22Rv1 (cell line): Measurements from ENCODE around the gene UPF1.

Experiments
- H3K27ac ChIP-seq: fragments of 450-650 bp; 2 replicates; pipeline ENCODE4 v1.5.1; 2017
- ZFX ChIP-seq: fragments of 450-650 bp; IDR thresholded peaks from 2 replicates; pipeline ENCODE4 v1.6.1; 2017; ENCODE audit warnings: antibody characterized with exemption, borderline replicate concordance
- TF ChIP-seq, protein P1 (sequence below): fragments of 450-650 bp; IDR thresholded peaks from 2 replicates; pipeline ENCODE4 v1.5.1; 2017; ENCODE audit warnings: mild to moderate bottlenecking

UPF1 gene

DNA sequence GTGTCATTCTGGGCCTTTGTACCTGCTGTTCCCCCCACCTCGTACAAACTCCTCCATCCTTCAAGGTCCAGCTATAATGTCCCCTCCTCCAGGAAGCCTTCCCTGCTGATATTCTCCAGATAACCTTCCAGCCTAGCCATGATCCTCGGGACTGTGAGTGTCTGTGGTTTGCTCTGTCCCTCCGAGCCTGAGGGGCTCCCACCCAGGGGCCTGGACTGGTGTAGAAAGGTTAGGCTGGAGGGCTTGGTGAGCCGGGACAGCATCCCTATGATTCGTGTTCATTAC lies 37.8 kb upstream of the UPF1 start:
- TF ChIP-seq, protein P1, sequence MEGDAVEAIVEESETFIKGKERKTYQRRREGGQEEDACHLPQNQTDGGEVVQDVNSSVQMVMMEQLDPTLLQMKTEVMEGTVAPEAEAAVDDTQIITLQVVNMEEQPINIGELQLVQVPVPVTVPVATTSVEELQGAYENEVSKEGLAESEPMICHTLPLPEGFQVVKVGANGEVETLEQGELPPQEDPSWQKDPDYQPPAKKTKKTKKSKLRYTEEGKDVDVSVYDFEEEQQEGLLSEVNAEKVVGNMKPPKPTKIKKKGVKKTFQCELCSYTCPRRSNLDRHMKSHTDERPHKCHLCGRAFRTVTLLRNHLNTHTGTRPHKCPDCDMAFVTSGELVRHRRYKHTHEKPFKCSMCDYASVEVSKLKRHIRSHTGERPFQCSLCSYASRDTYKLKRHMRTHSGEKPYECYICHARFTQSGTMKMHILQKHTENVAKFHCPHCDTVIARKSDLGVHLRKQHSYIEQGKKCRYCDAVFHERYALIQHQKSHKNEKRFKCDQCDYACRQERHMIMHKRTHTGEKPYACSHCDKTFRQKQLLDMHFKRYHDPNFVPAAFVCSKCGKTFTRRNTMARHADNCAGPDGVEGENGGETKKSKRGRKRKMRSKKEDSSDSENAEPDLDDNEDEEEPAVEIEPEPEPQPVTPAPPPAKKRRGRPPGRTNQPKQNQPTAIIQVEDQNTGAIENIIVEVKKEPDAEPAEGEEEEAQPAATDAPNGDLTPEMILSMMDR = no peak
- TF ChIP-seq ZFX = no peak
- no peak overlapping the region for H3K27ac ChIP-seq

DNA sequence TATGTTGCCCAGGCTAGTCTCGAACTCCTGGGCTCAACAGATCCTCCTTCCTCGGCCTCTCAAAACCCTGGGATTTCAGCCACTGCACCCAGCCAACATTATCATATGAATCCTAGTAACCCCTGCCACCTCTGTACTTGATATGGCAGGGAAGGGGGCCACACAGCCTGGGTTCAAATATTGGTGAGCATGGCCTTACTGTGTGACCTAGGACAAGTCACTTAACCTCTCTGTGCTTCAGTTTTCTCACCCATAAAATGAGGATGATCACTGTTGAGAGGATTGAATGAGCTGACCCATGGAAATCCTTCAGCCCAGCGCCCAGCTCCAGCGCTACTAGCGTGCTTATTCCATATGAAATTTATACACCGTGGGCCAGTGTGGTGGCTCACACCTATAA lies 37.1 kb upstream of the UPF1 start:
- TF ChIP-seq ZFX = no peak
- TF ChIP-seq, protein P1 = no peak
- no peak overlapping the region for H3K27ac ChIP-seq

DNA sequence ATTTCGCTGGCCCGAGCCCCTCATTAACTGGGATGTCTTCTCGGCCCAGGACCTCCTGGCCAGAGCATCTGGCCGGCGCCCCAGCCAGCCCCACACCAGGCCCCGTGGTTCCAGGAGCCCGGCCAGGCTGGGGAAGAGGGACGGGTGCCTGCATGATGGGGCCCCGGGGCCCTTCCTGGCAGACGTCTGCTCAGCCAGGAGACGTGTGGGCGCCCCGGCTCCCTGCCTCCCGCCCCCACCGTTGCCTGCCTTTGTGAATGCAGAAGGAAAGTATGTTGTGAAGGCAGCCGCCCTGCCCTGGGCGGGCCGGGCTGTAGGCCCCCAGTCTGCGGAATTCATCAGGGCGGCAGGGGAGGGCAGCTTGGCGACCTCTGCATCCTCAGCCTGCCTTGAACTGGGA lies 36.2 kb upstream of the UPF1 start:
- no peak overlapping the region for H3K27ac ChIP-seq
- no peak for TF ChIP-seq ZFX
- TF ChIP-seq, protein P1 = no peak

DNA sequence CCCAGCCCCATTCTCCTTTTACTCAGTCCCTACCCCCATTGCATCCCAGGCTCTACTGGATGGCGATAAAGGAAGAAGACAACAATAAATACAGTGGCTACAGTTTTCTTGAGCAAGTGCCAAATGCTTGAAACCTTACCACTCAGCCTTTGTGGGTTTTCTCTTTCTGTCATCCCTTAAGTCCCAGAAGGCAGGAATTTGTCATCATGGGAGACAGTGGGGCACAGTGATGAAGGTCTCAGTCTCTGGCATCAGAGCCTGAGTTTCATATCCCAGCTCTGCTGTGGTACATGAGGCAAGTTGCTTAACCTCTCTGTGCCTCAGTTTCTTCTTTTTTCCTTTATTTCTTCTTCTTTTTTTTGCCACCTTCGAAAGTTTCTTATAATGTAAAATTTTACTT lies 35.5 kb upstream of the UPF1 start:
- H3K27ac ChIP-seq = no peak overlapping the region
- no peak for TF ChIP-seq ZFX
- TF ChIP-seq, protein P1 = no peak

DNA sequence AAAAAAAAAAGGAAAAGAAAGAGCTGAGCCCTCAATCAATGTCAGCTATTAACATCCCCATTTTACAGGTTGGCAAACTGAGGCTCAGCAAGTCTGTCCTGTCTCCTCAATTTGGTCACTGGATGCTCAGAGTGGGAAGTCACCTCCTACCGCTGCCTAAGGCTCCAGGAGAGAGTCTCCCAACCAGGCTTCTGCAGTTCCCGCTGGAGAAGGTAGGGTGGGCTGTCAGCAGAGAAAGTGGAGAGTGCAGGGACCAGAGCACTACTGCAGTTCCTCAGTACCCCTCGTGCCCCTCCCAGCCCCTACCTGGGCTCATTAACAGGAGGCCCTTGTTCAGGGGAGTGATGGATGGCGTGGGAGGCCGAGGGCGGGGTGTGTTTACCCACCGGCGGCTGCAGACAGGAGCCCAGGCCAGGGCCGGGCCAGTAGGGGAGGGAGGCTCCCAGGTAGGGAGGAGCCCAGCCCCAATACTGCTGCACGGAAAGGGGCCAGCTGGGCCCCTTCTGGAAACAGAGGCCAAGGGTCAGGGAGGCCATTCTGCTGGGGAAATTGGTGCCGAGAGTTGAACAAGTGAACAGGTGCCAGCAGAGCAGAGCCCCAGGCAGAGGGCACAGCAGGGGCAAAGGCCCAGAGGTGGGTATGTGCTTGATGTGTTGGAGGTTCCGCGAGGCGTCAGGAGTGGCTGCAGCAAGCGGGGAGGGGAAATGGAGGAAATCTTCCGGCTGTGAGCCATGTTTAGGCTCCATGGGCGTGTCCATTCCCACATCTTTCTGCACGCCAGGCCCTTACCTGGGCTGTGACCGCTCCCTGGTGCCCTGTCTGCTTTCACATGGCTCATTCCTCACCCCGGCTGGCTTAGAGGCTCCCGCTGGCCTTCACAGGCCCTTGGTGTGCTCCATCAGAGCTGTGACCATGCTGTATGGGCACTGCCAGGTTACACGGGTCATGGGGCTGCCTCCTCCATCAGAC lies 33.1 kb upstream of the UPF1 start:
- no peak overlapping the region for H3K27ac ChIP-seq
- TF ChIP-seq, protein P1 = no peak
- no peak for TF ChIP-seq ZFX

DNA sequence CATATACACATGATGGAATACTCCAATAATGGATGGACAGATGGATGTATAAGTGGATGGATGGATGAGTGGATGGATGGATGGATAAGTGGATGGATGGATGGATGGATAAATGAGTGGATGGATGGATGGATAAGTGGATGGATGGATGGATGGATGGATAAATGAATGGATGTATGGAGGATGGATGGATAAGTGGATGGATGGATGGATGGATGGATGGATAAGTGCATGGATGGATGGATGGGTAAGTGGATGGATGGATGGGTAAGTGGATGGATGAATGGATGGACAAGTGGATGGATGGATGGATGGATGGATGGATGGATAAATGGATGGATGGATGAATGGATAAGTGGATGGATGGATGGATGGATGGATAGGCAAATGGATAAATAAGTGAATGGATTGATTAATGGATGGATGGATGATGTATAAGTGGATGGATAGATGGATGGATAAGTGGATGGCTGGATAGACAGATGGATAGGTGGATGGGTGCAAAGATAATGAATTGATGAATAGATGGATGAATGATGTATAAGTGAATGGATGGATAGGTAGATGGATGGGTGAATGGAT lies 32.3 kb upstream of the UPF1 start:
- no peak overlapping the region for H3K27ac ChIP-seq
- no peak for TF ChIP-seq ZFX
- TF ChIP-seq, protein P1 = no peak

DNA sequence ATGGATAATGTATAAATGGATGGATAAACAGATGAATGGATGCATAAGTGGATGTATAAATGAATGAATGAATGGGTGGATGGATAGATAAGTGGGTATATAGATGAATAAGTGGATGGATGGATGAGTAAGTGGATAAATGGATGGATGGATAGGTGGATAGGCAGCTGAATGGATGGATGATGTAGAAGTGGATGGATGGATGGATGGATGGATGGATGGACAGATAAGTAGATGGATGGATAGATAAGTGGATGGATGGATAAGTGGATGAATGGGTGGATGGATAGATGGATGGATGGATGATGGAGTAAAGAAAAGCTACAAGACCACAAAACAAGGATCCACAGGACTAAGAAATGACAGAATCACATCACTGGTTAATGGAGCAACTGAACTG lies 31.7 kb upstream of the UPF1 start:
- TF ChIP-seq ZFX = no peak
- TF ChIP-seq, protein P1 = no peak
- no peak overlapping the region for H3K27ac ChIP-seq
